SKM-1 (cell line): ENCODE results near the gene ZDHHC24.
"Not testable (repeated sequence)": the region's sequence is repeated elsewhere in the genome, so short reads cannot be mapped to it uniquely, and the experiment has no call there.

Source experiments
- DNase-seq: peaks from one replicate; lab custom pipeline; 2025; ENCODE audit not compliant: unreplicated experiment; lab: John Stamatoyannopoulos, UW

ZDHHC24 gene

DNA sequence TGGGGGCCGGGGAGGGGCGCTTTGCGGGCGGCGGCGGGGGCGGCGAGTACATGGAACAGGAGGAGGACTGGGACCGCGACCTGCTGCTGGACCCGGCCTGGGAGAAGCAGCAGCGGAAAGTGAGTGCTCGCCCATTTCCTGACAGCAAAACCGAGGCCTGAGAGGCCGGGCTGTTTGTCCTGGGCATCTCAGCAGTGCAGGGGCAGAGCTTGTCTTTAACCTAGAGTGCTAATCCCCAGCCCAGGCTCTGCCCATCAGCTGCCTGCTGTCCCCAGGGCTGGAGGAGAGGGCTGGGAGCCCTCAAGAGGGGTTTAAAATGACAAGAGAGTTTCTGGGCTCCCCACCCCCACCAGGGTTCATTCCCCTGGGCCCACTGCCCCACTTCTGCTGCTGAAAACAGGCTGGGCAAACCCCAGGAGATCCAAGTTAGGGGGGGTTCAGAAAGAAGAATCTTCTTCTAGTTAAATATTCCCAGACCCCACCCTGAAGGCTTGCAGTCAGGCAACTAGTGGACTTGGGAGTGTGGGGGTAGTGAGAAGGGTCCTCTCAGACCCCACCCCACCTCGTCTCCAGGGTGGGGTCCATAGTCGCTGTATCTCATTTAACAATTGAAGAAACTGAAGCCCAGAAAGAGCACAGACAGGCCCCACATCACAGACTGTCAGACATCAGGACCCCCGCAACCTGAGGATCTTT, 1.3 kb upstream of the ZDHHC24 start:
- DNase-seq: no peak

GRCh38 chr11:66546368-66546965, 619 bp upstream of the ZDHHC24 start, which contains the start of gene ACTN3:
Gene ACTN3 (plus strand): TSS chr11:66546903. CDS start chr11:66546938, 35 bp downstream.
- no peak for DNase-seq

DNA sequence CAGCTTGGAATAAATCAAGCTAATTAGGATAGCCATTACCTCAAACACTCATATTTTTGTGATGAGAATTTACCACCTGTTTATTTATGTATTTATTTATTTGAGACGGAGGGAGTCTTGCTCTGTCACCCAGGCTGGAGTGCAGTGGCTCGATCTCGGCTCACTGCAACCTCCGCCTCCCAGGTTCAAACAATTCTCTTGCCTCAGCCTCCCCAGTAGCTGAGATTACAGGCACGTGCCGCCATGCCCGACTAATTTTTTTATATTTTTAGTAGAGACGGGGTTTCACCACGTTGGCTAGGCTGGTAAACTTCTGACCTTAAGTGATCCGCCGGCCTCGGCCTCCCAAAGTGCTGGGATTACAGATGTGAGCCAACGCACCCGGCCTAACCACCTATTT, 896 bp downstream of the ZDHHC24 start:
- DNase-seq: not testable (repeated sequence)

DNA sequence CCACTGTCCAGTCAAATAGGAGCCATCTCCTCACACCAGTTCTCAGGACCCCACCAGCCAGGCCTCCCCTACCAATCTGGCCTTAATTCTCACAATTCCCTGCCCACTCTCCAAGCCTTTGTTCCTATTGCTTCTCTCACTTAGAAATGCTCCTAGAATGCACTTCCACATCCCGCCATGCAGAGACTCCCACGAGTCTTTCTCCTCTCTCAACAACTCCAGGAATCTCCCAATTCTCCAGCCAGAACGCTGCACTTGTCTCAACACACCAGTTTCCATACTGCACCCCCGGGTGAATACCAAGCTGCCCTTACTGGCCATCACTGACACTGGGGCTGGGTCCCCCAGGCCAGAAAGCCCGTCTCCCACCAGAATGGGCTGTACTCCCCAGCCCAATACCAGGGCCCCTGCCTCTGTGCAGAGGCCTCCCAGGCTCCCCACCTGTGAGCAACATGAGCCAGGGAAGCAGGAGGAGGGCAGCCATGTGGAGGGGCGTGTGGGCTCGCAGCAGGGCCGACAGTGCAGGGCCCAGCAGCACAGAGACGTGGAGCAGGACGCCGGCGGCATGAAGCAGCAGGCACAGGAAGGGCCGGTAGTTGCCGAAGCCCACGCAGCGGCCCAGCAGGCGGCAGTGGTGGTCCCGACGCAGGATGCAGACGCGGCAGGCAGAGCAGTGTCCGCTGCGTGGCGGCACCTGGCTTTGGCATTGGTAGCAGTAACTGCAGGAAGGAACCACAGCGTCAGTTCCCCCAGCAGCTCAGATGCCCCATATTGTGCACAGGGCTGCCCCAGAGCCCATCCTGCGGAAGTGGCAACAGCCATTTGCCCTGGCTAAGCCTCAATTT, 2.4 kb downstream of the ZDHHC24 start:
- no peak for DNase-seq

DNA sequence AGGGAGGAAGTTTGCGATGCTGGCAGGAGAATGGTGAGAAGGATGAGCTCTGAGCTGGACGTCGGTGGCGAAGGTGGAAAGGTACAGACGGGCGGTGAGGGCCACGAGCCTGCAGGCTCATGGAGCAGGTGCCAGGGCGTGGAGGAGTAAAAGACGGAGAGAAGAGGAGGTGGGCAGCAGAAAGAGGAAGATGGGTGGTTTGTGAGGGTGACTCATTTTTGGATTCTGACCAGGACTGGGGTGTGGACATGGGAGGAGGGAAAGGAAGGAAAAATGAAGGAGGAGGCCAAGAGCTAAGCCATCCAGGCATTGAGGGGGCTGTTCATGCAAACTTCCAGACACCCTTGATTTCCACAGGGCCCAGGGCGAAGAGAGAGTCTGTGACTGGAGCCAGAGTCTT, 3.5 kb downstream of the ZDHHC24 start:
- DNase-seq: no peak

DNA sequence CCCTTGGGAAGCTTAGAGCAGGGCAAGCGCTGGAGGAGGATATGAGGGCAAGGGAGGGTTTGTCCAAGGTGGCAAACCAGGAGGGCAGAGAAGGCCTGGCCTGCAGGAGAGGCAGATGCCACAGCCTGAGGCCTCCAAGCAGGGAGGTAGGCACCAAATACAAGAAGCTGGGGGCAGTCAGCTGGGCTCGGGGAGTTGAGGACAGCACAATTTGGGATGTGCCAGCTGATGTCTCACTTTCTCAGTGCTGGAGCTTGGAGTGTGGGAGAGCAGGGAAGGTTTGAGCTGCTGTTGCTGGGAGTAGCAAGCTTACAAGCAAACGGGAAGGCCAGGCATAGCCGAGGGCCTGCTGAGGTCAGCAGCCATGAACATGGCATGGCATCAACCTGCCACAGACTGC, 4.0 kb downstream of the ZDHHC24 start:
- no peak for DNase-seq

- not testable (repeated sequence) for DNase-seq
Observed at GRCh38 chr11:66540598-66540997, 5.2 kb downstream of the ZDHHC24 start.

DNA sequence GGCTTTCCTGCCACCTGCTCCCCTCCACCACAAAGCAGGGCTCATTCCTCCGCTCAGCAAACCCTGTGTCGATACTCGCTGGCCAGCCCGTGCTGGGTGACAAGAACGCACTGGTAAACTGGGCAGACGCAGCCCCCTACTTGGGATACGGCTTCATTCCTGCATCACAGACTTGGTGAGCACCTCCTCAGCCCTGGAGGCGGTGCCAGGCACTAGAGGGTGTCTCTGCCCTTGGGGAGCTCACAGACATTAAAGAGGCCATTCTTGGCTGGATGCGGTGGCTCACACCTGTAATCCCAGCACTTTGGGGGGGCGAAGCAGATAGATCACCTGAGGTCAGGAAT, 6.0 kb downstream of the ZDHHC24 start:
- DNase-seq: no peak

DNA sequence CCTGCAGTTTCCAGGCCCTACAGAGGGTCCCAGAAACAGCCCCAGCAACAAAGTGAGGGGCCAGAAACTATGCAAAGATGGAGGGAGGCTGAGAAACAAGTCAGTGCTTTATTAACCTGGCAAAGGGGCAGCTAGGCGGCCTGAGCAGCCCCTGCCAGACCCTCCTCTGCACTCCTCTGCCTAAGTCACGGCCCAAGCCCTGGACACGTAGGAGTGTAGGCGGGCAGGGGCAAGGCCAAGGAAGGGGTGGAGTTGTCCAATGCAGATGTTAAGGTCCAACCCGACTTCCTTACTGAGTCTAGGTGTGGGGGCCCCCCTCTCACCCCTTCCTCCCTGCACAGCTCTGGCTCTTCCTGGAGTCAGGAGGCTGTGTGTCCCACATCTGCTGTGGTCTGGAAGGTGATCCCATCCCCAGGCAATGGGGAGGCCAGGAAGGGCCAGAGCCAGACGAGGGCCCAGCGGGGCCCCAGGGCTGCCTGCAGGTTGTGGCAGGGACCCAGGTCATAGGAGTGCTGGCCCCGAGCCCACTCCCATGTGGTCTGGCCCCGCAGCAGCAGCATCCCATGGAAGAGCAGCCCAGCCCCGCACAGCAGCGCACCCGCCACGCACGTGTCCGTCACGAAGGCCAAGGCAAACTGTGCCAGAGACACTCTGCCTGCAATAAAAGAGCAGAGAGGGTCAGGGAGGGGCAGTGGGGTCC, 6.5 kb downstream of the ZDHHC24 start:
- DNase-seq: no peak

GRCh38 chr11:66532784-66533183, 13.1 kb downstream of the ZDHHC24 start:
- no peak for DNase-seq

GRCh38 chr11:66531841-66532240, 14.0 kb downstream of the ZDHHC24 start:
- DNase-seq: no peak

DNA sequence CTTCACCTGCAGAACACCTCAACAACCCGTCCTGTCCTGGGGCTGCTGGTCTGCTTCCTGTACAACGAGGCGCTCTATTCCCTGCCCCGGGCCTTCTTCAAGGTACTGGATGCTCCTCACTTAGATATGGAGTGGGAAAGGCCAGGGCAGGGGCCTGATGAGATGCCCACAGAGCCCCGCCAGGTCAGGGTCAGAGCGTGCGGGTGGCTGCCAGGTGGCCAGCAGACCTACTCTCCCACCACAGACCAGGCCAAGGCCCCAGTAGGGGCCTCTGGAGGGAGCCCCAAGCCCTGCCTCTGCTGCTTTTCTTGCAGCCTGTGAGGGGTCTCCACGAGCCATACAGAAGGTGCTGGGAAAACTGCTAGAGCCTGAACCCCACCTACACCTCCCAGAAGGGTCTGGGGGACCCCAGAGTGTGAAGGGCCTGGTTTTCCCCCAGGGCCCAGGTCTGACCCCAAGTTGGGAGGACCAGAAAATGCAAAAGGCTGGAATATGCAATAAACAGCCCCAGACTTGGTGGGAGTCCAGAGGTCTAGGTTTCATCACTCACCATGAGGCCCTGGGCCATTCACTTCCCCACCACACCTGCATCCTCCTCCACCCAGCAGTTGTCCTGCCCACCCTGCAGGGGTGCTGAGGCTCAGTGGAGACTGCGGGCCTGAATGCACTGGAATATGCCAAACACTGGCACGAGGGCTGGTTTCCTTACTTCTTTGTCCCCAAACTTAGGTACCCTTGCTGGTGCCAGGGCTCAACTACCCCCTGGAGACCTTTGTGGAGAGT, 14.7 kb downstream of the ZDHHC24 start:
- DNase-seq: no peak

- no peak for DNase-seq
Observed at GRCh38 chr11:66529655-66530054, 16.2 kb downstream of the ZDHHC24 start.

- DNase-seq: no peak
Observed at GRCh38 chr11:66529069-66529468, 16.8 kb downstream of the ZDHHC24 start.

DNA sequence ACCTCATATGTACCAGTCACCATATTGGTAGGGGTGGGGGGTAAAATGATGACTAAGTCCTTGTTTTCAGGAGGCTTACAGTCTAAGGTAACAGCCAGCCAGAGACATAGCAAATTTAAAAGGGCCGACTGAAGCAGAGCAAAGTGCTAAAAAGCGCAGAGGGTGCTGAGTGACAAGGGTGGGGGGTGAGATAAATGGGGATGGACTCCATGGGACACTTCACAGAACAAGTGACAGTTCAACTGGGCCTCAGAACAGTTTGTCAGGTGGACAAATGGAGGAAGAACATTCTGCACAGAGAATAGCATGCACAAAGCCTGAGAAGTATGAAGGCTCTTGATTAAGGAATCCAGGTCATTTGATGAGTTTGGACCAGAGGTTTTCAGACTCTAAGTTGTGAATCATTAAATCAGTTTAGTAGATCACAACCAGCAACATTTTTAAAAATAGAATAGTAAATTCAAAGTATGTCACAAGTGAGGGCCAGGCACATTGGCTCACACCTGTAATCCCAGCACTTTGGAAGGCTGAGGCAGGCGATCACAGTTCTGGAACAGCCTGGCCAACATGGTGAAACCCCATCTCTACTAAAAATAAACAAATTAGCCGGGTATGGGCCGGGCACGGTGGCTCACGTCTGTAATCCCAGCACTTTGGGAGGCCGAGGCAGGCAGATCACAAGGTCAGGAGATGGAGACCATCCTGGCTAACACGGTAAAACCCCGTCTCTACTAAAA, 21.4 kb downstream of the ZDHHC24 start:
- DNase-seq: no peak

DNA sequence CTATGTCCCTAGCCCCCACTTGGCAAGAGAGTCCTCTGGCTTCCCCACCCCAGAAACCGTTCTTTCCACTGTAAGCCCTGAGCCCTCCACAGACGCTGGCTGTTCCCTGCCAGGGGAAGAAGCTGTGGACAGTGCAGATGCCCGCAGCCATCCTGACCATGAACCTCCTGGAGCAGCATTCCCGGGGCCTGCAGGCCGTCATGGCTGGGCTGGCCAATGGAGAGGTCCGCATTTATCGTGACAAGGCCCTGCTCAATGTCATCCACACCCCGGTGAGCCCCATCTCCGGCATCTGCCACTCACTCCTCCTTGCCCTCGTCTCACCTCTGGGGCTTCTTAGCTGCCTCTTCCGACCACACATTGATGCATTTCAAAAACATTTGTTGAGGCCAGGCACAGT, 22.2 kb downstream of the ZDHHC24 start:
- DNase-seq: no peak

GRCh38 chr11:66510990-66511339, 34.9 kb downstream of the ZDHHC24 start:
- no peak for DNase-seq

DNA sequence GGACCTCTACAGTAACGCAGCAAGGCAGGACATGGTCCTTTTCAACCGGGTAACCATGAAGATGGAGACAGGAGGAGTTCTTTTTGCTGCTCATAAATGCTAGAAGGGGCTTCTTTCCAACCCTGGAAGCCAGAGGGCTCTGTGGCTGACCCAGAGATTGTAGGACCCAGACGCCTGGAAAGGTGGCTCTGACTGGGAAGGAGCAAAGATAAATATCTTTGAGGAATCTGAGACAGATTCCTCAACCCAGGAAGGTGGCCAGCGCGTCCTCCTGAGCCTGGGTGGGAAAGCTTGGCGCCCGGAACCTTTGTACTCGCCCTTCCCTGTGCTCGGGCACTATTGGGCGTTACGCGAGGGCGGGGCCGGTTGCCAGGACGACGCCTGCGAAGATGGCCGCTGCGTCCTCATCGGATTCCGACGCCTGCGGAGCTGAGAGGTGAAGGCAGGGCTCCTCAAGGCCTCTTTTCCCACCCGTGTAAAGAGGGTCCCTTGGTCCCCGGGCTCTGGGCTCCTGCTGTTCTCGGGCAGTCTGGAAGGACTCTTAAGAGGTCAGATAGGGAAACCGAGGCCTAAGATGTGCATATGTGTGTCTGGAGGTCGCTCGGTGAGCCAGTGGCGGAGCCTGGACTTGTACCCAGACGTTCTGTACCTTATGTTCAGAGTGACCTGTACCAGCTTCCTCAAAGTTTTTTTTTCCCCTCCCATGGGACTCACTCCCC, 35.4 kb downstream of the ZDHHC24 start, which contains the start of gene BBS1:
Gene BBS1 (plus strand): TSS at position 365 of the 719 bp plus-strand sequence. CDS start 25 bp downstream, at position 390.
- DNase-seq: peak; percentile 46

- no peak for DNase-seq
Observed at GRCh38 chr11:66509131-66509561, 36.7 kb downstream of the ZDHHC24 start.
